Measurements from ENCODE around the gene GMPR.
A peak's percentile ranks its signal among the peaks of the same experiment; 100 is the strongest.

The GMPR gene

GRCh38 chr6:16327777-16328325 lies 89.5 kb downstream of the GMPR start:
- TF ChIP-seq, protein P1, sequence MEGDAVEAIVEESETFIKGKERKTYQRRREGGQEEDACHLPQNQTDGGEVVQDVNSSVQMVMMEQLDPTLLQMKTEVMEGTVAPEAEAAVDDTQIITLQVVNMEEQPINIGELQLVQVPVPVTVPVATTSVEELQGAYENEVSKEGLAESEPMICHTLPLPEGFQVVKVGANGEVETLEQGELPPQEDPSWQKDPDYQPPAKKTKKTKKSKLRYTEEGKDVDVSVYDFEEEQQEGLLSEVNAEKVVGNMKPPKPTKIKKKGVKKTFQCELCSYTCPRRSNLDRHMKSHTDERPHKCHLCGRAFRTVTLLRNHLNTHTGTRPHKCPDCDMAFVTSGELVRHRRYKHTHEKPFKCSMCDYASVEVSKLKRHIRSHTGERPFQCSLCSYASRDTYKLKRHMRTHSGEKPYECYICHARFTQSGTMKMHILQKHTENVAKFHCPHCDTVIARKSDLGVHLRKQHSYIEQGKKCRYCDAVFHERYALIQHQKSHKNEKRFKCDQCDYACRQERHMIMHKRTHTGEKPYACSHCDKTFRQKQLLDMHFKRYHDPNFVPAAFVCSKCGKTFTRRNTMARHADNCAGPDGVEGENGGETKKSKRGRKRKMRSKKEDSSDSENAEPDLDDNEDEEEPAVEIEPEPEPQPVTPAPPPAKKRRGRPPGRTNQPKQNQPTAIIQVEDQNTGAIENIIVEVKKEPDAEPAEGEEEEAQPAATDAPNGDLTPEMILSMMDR (IDR thresholded peaks at IDR 0.05), result no peak

DNA sequence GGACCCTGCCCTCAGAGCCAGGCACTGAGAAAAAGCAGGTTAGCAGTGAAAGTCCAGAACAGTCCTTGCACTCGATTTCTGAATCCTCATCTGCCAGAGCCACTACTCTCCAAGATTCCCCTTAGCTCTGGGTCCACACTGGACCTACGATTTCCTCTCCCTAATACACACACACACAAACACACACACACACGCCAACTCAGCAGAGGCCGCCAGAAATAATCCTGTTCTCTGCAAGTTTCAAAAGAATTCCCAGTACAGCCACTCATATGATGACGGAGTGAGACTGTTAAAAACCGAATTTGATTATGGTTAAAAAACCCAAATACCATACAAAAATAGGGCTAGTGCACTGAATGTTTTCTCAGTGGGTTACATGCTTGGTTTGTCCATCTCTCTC lies 90.8 kb downstream of the GMPR start:
- TF ChIP-seq, protein P1 (IDR thresholded peaks at IDR 0.05), result no peak

DNA sequence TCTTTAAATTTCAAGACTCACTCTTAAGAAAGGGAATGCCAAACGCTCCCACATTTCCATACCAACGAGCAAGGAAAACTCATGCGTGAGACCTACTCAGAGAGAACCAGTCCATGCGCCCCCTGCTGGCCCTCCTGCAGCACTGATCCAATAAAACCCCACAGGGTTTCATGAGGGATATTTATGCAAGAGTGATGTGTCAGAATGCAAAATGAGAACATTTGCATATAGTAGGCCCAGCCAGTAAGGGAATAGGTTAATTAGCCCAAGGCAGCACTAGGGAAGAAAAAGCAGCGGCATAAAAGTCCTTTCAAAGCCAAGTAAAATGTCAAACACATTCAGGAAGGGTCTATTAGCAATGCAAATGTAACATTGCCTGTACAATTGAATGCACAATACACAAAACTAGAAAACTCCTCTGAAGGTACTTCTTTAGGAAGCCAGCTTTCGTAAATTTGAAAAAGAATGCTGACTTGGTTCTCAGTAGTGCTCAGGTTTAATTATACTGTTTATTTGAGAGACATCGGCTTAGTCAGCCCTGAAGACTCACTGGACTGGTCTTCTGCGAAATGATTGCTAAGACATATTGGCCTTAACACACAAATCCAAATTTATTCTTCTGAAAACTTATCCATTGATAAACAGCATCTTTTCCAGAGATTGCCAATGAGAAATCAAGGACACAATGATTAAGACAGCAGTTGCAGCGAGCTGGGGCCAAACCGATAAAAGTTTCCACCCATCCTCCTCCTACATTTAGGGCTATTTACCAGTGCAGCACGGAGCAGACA lies 93.2 kb downstream of the GMPR start:
- TF ChIP-seq, protein P1 (IDR thresholded peaks at IDR 0.05), result peak; percentile 90

- TF ChIP-seq, protein P1 (IDR thresholded peaks at IDR 0.05), result peak; percentile 75
Observed at GRCh38 chr6:16332175-16332542, 93.8 kb downstream of the GMPR start.

GRCh38 chr6:16333580-16333979 lies 95.2 kb downstream of the GMPR start:
- TF ChIP-seq, protein P1 (IDR thresholded peaks at IDR 0.05), result no peak

DNA sequence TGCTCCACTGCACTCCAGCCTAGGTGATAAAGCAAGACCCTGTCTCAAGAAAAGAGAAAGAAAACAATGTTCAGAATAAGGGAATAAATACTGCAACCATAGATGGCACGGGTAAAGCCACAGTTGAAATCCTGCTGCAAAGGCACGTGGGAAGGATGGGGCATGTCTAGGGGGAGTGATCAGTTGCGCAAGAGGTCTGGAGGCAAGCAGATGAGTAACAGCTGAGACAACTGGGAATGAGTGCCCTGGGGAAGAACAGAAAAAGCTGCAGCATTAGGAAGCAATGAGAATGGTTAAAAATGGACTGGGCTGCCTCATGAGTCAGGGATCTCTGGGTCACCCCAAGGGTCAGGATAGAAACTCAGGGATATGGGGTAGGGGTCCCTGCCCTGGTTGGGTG lies 96.3 kb downstream of the GMPR start:
- TF ChIP-seq, protein P1 (IDR thresholded peaks at IDR 0.05), result no peak

GRCh38 chr6:16335176-16335575 lies 96.8 kb downstream of the GMPR start:
- TF ChIP-seq, protein P1 (IDR thresholded peaks at IDR 0.05), result no peak

Measured in LNCAP (cell line).